ENCODE measurements around the gene SMS. TPM values are rescaled to one million over a fixed set of nuclear protein-coding genes. Genes with fewer than 3 reads are reported as not detected.
A peak's percentile ranks its signal among the peaks of the same experiment; 100 is the strongest.

The SMS gene
- polyA plus RNA-seq, 1 experiment = 175 TPM

GRCh38 chrX:21966866-21967265 lies 26.4 kb downstream of the SMS start:
- Histone ChIP-seq H3K9me3 (ENCODE audit: control insufficient read depth, insufficient read depth, low read length) (no peaks in the 10 kb centered on the region), H3K27ac (ENCODE audit: low read depth, low read length) (no peak overlapping the region), H3K27me3 (ENCODE audit: control insufficient read depth, insufficient read depth, low read length) (no peaks in the 10 kb centered on the region), H3K4me3 (ENCODE audit: low read depth, low read length) (no peak overlapping the region)
- ChIA-PET CTCF (interaction anchor here (0.8 to 1.3 kb wide), 2 partner anchors 9 to 1437 kb away, joined by 4 to 5 read pairs; no protein-coding TSS in a partner anchor), POLR2A (no interaction called here)
- DNase-seq (ENCODE audit: low read depth, low spot score) = no peak
- TF ChIP-seq CTCF (IDR thresholded peaks at IDR 0.05; ENCODE audit: low read depth, low read length) = no peak

DNA sequence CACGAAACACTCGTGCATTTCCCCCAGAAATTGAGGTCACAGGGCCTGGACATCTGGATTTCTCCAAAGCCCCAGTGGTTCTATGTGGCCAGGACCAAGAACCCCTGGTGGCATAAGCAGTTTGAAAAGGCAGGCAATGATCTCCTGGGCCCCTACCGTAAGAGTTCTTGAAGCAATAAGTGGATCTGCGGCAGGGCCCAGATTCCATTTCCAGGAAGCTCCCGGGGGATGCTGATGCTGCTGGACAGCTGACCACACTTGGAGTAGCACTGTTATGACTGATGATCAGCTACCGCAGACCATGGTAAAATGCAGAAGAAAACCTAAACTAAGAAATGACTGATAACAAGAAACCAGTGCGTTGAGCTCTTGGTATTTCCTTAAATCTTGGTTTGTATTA lies 27.8 kb downstream of the SMS start:
- Histone ChIP-seq H3K4me3 (ENCODE audit: low read depth, low read length) (no peak overlapping the region), H3K9me3 (ENCODE audit: control insufficient read depth, insufficient read depth, low read length) (no peaks in the 10 kb centered on the region), H3K27me3 (ENCODE audit: control insufficient read depth, insufficient read depth, low read length) (no peaks in the 10 kb centered on the region), H3K27ac (ENCODE audit: low read depth, low read length) (no peak overlapping the region)
- no peak for TF ChIP-seq CTCF (IDR thresholded peaks at IDR 0.05; ENCODE audit: low read depth, low read length)
- ChIA-PET CTCF (interaction anchor here (0.8 kb wide), 1 partner anchor 17 kb away, joined by 3 read pairs; no protein-coding TSS in a partner anchor), POLR2A (no interaction called here)
- no peak for DNase-seq (ENCODE audit: low read depth, low spot score)

- H3K27me3 ChIP-seq (ENCODE audit: control insufficient read depth, insufficient read depth, low read length) = no peaks in the 10 kb centered on the region
- H3K27ac ChIP-seq (ENCODE audit: low read depth, low read length) = no peak overlapping the region
- H3K9me3 ChIP-seq (ENCODE audit: control insufficient read depth, insufficient read depth, low read length) = no peaks in the 10 kb centered on the region
- CTCF ChIA-PET = interaction anchor here (1.5 kb wide), 1 partner anchor 15 kb away, joined by 4 read pairs; no protein-coding TSS in a partner anchor
- TF ChIP-seq CTCF (IDR thresholded peaks at IDR 0.05; ENCODE audit: low read depth, low read length) = no peak
- no peak for DNase-seq (ENCODE audit: low read depth, low spot score)
- no peak overlapping the region for H3K4me3 ChIP-seq (ENCODE audit: low read depth, low read length)
- POLR2A ChIA-PET = no interaction called here
These were observed 29.8 kb downstream of the SMS start for GRCh38 chrX:21970326-21970725.

DNA sequence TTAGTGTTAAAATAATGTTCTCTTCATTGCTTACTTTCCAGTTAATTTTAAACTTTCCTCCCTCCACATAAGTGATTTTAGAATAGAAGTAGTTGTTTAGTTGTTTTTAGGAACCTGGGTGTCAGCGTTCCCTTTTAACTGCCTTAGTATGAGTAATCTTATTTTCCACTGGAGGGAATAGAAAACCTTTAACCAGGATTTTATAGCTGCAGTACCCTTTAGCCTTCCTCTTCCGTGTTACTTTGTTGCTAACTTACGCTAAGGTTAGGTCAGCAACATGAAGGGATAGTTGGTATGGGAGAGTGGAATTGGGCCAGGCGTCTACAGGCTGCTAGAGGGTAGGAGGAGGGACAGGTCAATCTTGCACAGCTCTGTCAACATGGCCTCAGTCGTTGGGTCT lies 31.5 kb downstream of the SMS start:
- Histone ChIP-seq H3K9me3 (ENCODE audit: control insufficient read depth, insufficient read depth, low read length) (no peaks in the 10 kb centered on the region), H3K27ac (ENCODE audit: low read depth, low read length) (peak overlapping the region; percentile 68), H3K27me3 (ENCODE audit: control insufficient read depth, insufficient read depth, low read length) (no peaks in the 10 kb centered on the region), H3K4me3 (ENCODE audit: low read depth, low read length) (no peak overlapping the region)
- no peak for TF ChIP-seq CTCF (IDR thresholded peaks at IDR 0.05; ENCODE audit: low read depth, low read length)
- DNase-seq (ENCODE audit: low read depth, low spot score) = no peak
- POLR2A ChIA-PET = interaction anchor here (0.6 kb wide), 1 partner anchor 86 kb away, joined by 3 read pairs; no protein-coding TSS in a partner anchor
- CTCF ChIA-PET = interaction anchor here (0.7 to 1.2 kb wide), 4 partner anchors 12 to 163 kb away, joined by 3 to 5 read pairs (median 4); no protein-coding TSS in a partner anchor

- DNase-seq (ENCODE audit: low read depth, low spot score) = peak; percentile 44
- Histone ChIP-seq H3K27ac (ENCODE audit: low read depth, low read length) (peak overlapping the region; percentile 68), H3K9me3 (ENCODE audit: control insufficient read depth, insufficient read depth, low read length) (no peaks in the 10 kb centered on the region), H3K27me3 (ENCODE audit: control insufficient read depth, insufficient read depth, low read length) (no peaks in the 10 kb centered on the region), H3K4me3 (ENCODE audit: low read depth, low read length) (no peak overlapping the region)
- ChIA-PET CTCF (interaction anchor here (0.7 to 2.5 kb wide), 4 partner anchors 11 to 1446 kb away, joined by 3 to 9 read pairs (median 4); no protein-coding TSS in a partner anchor), POLR2A (interaction anchor here (0.6 kb wide), 2 partner anchors 9 to 86 kb away, joined by 3 read pairs; no protein-coding TSS in a partner anchor)
- TF ChIP-seq CTCF (IDR thresholded peaks at IDR 0.05; ENCODE audit: low read depth, low read length) = no peak
These were observed 32.2 kb downstream of the SMS start for GRCh38 chrX:21972721-21973120.

All from AG04450 (cell line).